NB4 (cell line): Measurements from ENCODE around the gene RTP1.

Experiments used
- MYC ChIP-seq: IDR thresholded peaks from 2 replicates; pipeline ENCODE4 v1.6.1; 2011; ENCODE audit warnings: low read depth, low read length
- POLR2A ChIP-seq: IDR thresholded peaks from 2 replicates; pipeline ENCODE4 v1.6.1; 2011; ENCODE audit warnings: mild to moderate bottlenecking; ENCODE audit not compliant: insufficient read length; ENCODE audit errors: extremely low read depth
- TF ChIP-seq, protein P1 (sequence below): IDR thresholded peaks from one replicate; pipeline ENCODE4 v1.5.1; 2012; ENCODE audit warnings: low read depth, low read length
- TF ChIP-seq, protein P2 (sequence below): IDR thresholded peaks from 2 replicates; pipeline ENCODE4 v1.6.1; 2011; ENCODE audit warnings: low read depth, low read length

GRCh38 chr3:187211532-187212195 is 14.4 kb downstream of the RTP1 start:
- TF ChIP-seq, protein P1, sequence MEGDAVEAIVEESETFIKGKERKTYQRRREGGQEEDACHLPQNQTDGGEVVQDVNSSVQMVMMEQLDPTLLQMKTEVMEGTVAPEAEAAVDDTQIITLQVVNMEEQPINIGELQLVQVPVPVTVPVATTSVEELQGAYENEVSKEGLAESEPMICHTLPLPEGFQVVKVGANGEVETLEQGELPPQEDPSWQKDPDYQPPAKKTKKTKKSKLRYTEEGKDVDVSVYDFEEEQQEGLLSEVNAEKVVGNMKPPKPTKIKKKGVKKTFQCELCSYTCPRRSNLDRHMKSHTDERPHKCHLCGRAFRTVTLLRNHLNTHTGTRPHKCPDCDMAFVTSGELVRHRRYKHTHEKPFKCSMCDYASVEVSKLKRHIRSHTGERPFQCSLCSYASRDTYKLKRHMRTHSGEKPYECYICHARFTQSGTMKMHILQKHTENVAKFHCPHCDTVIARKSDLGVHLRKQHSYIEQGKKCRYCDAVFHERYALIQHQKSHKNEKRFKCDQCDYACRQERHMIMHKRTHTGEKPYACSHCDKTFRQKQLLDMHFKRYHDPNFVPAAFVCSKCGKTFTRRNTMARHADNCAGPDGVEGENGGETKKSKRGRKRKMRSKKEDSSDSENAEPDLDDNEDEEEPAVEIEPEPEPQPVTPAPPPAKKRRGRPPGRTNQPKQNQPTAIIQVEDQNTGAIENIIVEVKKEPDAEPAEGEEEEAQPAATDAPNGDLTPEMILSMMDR, result no peak
- TF ChIP-seq MYC, result no peak
- TF ChIP-seq, protein P2, sequence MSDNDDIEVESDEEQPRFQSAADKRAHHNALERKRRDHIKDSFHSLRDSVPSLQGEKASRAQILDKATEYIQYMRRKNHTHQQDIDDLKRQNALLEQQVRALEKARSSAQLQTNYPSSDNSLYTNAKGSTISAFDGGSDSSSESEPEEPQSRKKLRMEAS, result no peak
- TF ChIP-seq POLR2A, result no peak
